Vagina (tissue), 2 donors: ENCODE data around the gene C3orf22.

Source experiments
- CTCF ChIP-seq, 3 experiments: fragments of 450-650 bp in 2 of 3; fragments of 200-600 bp in 1 of 3; sonication (generic) in 1 of 3; IDR thresholded peaks; one replicate each; pipeline ENCODE4 v1.5.1; 2017 to 2019; ENCODE audit warnings: antibody characterized with exemption in 3 of 3, mild to moderate bottlenecking in 2 of 3, moderate library complexity in 2 of 3
- POLR2A ChIP-seq, 2 donors: fragments of 450-650 bp; IDR thresholded peaks; one replicate each; pipeline ENCODE4 v1.6.1; 2017; ENCODE audit warnings: antibody characterized with exemption in 2 of 2, mild to moderate bottlenecking in 2 of 2, moderate library complexity in 2 of 2

- no peak for TF ChIP-seq POLR2A (IDR thresholded peaks at IDR 0.05)
- TF ChIP-seq CTCF (IDR thresholded peaks at IDR 0.05) = no peak
Observed at GRCh38 chr3:126528800-126529541, 29.8 kb downstream of the C3orf22 start.
